Effector memory CD8-positive, alpha-beta T cell (primary cell): ENCODE measurements around the gene UGT1A1.
A peak's percentile ranks its signal among the peaks of the same experiment; 100 is the strongest.

Source experiments
- ATAC-seq: fragments of 150-1000 bp; cut with Tn5 transposase; replicated peaks from 2 replicates; pipeline ENCODE4 v1.10.0; 2021; ENCODE audit warnings: mild to moderate bottlenecking, moderate library complexity
- DNase-seq, 3 experiments: peaks; one replicate each; pipeline ENCODE4 v3.0.0; 2021
- H3K27ac Mint-ChIP-seq, 2 donors: one replicate each; pipeline ENCODE4 v1.8.0; 2022; ENCODE audit warnings: mild to moderate bottlenecking in 2 of 2, mixed read lengths in 2 of 2, moderate library complexity in 2 of 2
- H3K27me3 Mint-ChIP-seq, 2 donors: one replicate each; pipeline ENCODE4 v1.8.0; 2022; ENCODE audit warnings: mixed read lengths in 2 of 2
- H3K36me3 Mint-ChIP-seq: one replicate; pipeline ENCODE4 v1.8.0; 2022; ENCODE audit warnings: mild to moderate bottlenecking, moderate library complexity, mixed read lengths; ENCODE audit not compliant: insufficient read depth
- H3K4me1 Mint-ChIP-seq, 2 donors: one replicate each; pipeline ENCODE4 v1.8.0; 2022; ENCODE audit warnings: low read depth in 2 of 2, mixed read lengths in 2 of 2
- H3K4me3 Mint-ChIP-seq, 2 donors: one replicate each; pipeline ENCODE4 v1.8.0; 2022; ENCODE audit warnings: mild to moderate bottlenecking in 2 of 2, mixed read lengths in 2 of 2, moderate library complexity in 2 of 2
- H3K9me3 Mint-ChIP-seq, 2 donors: one replicate each; pipeline ENCODE4 v1.8.0; 2022; ENCODE audit warnings: mixed read lengths in 2 of 2

The UGT1A1 gene

DNA sequence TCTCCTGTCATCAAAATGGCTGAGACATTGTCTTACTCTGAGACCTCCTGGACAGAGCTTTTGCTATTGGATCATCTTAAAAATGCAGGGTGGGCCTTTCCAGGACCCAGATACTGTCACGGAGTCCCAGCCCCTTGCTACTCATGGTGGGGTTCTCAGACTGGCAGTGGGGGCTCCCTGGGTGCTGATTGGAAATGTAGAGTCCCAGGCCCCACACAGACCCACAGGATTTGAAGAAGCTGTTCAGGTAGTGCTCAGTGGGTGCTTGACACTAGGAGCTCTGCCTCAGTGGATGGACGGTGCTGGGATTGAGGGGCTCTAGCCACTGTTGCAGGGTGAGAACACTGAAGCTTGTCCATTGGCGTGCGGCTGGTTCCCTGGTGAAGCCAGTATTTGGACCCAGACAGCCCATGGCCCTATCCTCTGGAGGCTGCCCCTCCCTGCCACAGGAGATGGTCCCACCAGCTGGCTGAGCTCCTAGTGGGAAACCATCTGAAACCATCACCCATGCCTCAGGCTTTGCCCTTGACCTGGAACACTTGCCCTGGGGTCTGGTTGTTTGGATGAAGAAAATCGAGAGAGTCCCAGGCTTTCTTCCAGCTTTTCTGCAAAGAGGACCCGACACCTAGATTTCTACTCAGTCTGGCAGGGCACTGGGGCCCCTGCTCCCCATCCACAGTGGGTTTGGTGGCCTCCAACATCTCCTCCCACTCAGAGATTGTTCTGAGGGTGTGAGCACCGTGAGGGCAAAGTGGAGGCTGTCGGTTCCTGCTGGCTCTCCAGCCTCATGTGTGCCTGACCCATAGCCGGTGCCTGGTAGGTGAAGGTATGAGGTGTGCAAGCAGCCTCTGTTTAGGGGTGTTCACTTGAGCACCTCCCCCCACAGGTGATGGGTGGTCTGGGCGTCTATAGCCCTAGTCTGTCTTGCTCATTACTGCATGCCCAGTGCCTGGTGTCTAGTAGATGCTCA lies 48.2 kb downstream of the UGT1A1 start:
- peaks cover 56 to 79% of the 10 kb centered on the region in 2 donors for H3K27me3 Mint-ChIP-seq
- H3K4me1 Mint-ChIP-seq: no peaks in the 10 kb centered on the region
- H3K4me3 Mint-ChIP-seq: no peak overlapping the region
- H3K9me3 Mint-ChIP-seq: no peaks in the 10 kb centered on the region
- ATAC-seq (no peak), DNase-seq (no peak)
- H3K36me3 Mint-ChIP-seq: no peaks in the 10 kb centered on the region
- H3K27ac Mint-ChIP-seq: no peak overlapping the region

- DNase-seq (no peak), ATAC-seq (no peak)
- Mint-ChIP-seq H3K27me3 (peaks cover 39 to 68% of the 10 kb centered on the region in 2 donors), H3K4me3 (no peak overlapping the region), H3K4me1 (no peaks in the 10 kb centered on the region), H3K36me3 (no peaks in the 10 kb centered on the region), H3K27ac (no peak overlapping the region), H3K9me3 (no peaks in the 10 kb centered on the region)
Measured at GRCh38 chr2:233810385-233810784, 50.3 kb downstream of the UGT1A1 start.

DNA sequence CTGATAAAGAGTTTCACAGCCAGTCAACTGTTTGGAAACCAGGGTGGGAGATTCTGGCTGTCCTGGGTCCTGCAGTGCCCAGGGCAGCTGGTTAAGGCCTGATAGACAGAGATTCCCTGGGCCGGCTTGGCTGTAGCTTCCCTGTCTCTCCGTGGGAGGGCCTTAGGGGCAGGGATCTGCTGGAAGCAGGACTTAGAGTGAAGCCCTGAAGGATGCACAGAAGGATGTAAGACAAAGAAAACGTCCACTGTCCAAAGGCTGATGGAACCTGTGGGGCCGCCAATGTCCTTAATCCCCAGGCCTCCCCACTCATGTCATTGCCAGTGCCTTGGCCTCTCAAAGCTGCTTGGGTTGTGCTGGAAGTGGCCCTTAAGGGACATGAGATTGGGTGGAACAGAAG lies 51.0 kb downstream of the UGT1A1 start:
- Mint-ChIP-seq H3K4me3 (no peak overlapping the region), H3K27me3 (peaks cover 45 to 69% of the 10 kb centered on the region in 2 donors), H3K36me3 (no peaks in the 10 kb centered on the region), H3K9me3 (no peaks in the 10 kb centered on the region), H3K27ac (no peak overlapping the region), H3K4me1 (no peaks in the 10 kb centered on the region)
- DNase-seq: no peak
- ATAC-seq: no peak

DNA sequence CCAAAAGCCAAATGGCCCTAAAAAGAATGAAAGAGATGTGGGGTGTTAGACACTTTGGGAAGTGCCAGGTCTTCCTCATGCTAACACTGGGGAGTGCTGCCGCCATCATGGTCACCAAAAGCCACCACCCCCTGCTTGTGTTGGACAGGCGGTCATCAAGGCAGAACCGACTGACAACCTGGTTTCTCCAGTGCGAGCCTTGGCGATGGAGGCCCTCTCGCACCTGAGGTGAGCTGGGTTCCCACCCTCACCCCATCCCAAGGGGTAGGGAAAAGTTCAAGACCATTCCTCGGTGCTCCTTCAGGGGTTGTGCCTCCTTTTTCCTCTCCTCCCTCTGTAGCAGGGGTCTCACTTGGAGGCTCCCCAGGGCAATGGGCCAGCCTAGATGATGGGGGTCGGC lies 51.7 kb downstream of the UGT1A1 start:
- no peak for ATAC-seq
- Mint-ChIP-seq H3K36me3 (no peaks in the 10 kb centered on the region), H3K9me3 (no peaks in the 10 kb centered on the region), H3K27ac (no peak overlapping the region), H3K27me3 (peaks cover 51 to 76% of the 10 kb centered on the region in 2 donors), H3K4me1 (no peaks in the 10 kb centered on the region), H3K4me3 (no peak overlapping the region)
- no peak for DNase-seq

- Mint-ChIP-seq H3K9me3 (no peaks in the 10 kb centered on the region), H3K4me1 (peaks cover 3 to 4% of the 10 kb centered on the region in 2 donors), H3K36me3 (no peaks in the 10 kb centered on the region), H3K4me3 (no peak overlapping the region), H3K27me3 (peaks cover 60 to 82% of the 10 kb centered on the region in 2 donors), H3K27ac (no peak overlapping the region)
- DNase-seq: no peak
- no peak for ATAC-seq
Measured at GRCh38 chr2:233813236-233814055, 53.4 kb downstream of the UGT1A1 start.

DNA sequence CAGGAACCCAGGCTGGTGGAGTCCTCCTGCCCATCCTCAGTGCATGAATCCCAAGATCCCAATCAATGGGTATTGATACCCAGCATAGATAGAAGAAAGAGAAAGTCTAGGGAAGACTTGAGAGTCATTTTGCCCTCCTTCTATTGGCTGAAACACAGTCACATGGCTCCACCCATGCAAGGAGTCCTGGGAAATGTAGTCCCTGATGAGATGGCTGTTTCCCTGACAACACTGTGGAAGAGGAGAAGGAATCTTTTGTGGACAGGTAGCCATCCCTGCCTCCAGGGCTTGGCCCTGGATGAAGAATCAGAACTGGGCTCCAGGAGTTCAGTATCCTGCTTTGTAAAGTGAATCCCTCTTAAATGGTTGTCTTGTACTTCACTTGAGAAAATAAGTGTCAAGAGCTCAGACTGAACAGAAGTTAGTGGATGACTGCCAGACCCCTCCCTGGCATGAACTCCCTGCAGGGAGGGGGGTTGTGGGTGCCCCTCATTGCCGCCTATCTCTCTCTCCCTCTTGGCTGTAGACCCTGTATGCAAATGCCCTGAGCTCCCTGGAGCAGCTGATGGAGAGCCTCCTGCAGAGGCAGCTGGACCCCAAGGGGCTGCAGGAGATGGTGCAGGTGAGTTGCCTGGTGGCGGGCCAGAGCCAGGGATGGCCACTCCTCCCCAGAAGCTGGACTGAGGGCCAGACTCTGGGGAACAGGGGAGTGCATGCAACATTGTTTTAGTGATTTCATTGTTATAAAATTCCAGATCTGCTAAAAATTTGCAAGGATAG lies 54.2 kb downstream of the UGT1A1 start:
- Mint-ChIP-seq H3K27ac (no peak overlapping the region), H3K4me3 (no peak overlapping the region), H3K4me1 (peaks cover 3 to 4% of the 10 kb centered on the region in 2 donors), H3K27me3 (peaks cover 57 to 82% of the 10 kb centered on the region in 2 donors), H3K36me3 (no peaks in the 10 kb centered on the region), H3K9me3 (no peaks in the 10 kb centered on the region)
- ATAC-seq (no peak), DNase-seq (no peak)

DNA sequence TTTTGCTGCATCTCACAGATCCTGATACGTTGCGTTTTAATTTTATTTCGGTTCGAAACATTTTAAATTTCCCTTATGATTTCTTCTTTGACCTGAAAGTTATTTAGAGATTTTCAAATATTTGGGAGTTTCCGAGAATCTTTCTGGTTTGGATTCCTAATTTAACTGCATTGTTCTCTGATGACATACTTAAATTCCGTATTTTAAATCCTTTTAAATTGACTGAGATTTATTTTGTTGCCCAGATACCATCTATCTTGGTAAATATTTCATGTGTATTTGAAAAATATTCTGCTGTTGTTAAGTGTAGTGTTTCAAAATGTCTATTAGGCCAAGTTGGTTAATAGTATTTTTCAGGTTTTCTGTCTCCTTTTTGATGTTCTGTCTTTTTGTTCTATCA lies 55.8 kb downstream of the UGT1A1 start:
- Mint-ChIP-seq H3K27ac (no peak overlapping the region), H3K4me1 (peaks cover 3 to 4% of the 10 kb centered on the region in 2 donors), H3K27me3 (peaks cover 59 to 82% of the 10 kb centered on the region in 2 donors), H3K4me3 (no peak overlapping the region), H3K9me3 (no peaks in the 10 kb centered on the region), H3K36me3 (no peaks in the 10 kb centered on the region)
- DNase-seq (no peak), ATAC-seq (no peak)

DNA sequence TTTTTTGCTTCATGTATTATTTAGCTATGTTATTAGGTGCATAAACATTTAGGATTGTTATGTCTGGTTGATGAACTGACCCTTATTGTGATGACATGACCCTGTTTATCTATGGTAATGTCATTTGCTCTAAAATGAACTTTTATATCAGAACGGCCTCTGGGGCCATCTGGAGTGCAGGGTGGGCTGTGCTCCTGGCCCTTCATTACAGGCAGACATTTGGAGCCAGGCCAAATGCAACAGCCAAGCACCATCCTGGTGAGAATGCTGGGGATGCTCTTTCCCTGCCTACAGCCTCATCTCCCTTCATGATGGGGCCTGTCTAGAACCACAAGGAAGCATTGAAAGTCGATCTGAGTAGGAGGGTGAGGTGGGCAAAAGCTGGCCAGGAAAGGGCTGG lies 56.3 kb downstream of the UGT1A1 start:
- ATAC-seq: no peak
- Mint-ChIP-seq H3K27me3 (peaks cover 54 to 82% of the 10 kb centered on the region in 2 donors), H3K4me3 (no peak overlapping the region), H3K4me1 (peaks cover 3 to 4% of the 10 kb centered on the region in 2 donors), H3K9me3 (no peaks in the 10 kb centered on the region), H3K36me3 (no peaks in the 10 kb centered on the region), H3K27ac (no peak overlapping the region)
- no peak for DNase-seq

GRCh38 chr2:233816771-233817170 lies 56.7 kb downstream of the UGT1A1 start:
- Mint-ChIP-seq H3K9me3 (no peaks in the 10 kb centered on the region), H3K36me3 (no peaks in the 10 kb centered on the region), H3K27me3 (peaks cover 52 to 82% of the 10 kb centered on the region in 2 donors), H3K4me1 (peaks cover 3 to 4% of the 10 kb centered on the region in 2 donors), H3K4me3 (no peak overlapping the region), H3K27ac (peak overlapping the region in 1 of 2 donors; percentile 60)
- DNase-seq (no peak), ATAC-seq (no peak)

GRCh38 chr2:233817361-233817911 lies 57.4 kb downstream of the UGT1A1 start:
- no peak for DNase-seq
- peak overlapping the region in 1 of 2 donors; percentile 60 for H3K27ac Mint-ChIP-seq

DNA sequence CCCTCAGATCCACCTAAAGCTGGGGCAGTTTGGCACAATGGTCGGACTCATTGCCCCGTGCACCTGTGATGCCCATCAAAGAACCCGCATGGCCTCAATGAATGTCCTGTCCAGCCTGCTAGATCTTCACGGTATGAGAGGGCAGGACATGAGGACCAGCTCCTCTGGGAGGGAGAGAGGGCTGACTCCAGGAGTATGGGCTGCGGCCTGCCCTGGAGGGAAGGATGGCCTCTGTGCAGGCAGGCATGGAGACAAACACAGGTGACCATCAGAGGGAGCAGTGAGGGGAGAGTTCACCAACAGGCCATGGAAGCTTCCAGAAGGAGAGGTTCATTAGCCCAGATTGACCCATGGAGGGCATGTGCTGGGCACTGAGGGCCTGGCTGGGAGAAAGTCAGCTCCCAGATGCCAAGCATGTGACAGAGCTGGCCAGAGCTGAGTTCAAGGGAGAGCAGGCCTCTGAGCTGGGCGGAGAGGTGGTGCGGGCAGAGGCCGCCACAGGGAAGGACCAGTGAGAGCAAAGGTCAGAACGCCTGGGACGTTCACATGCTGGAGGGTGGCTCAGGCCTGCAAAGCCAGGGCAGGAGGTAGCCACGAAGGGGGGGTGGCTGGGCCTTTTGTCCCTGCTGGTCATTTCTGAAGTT lies 58.0 kb downstream of the UGT1A1 start:
- H3K4me1 Mint-ChIP-seq: peaks cover 3 to 4% of the 10 kb centered on the region in 2 donors
- no peaks in the 10 kb centered on the region for H3K9me3 Mint-ChIP-seq
- peaks cover 47 to 78% of the 10 kb centered on the region in 2 donors for H3K27me3 Mint-ChIP-seq
- no peak for DNase-seq
- no peaks in the 10 kb centered on the region for H3K36me3 Mint-ChIP-seq
- no peak overlapping the region for H3K27ac Mint-ChIP-seq
- H3K4me3 Mint-ChIP-seq: no peak overlapping the region
- ATAC-seq: no peak

More at GRCh38 chr2:233817361-233817911, 57.4 kb downstream of the UGT1A1 start:
- ATAC-seq: no peak
- no peak overlapping the region for H3K4me3 Mint-ChIP-seq
- H3K36me3 Mint-ChIP-seq: no peaks in the 10 kb centered on the region
- H3K4me1 Mint-ChIP-seq: peaks cover 3 to 4% of the 10 kb centered on the region in 2 donors
- peaks cover 52 to 78% of the 10 kb centered on the region in 2 donors for H3K27me3 Mint-ChIP-seq
- no peaks in the 10 kb centered on the region for H3K9me3 Mint-ChIP-seq
